Amniotic epithelial cell (primary cell): ENCODE results near the gene SQSTM1.
"Not testable (repeated sequence)": the region's sequence is repeated elsewhere in the genome, so short reads cannot be mapped to it uniquely, and the experiment has no call there.

ENCODE experiments used
- DNase-seq: peaks from one replicate; pipeline ENCODE4 v3.0.0-alpha.2; 2010; ENCODE audit warnings: low read depth

SQSTM1 gene

GRCh38 chr5:179820483-179821297 is at the start of gene SQSTM1:
SQSTM1 (plus strand) TSS chr5:179820905; CDS start chr5:179820937, 32 bp downstream.
- peak; percentile 67 for DNase-seq

- no peak for DNase-seq
These were observed 49.3 kb upstream of the SQSTM1 start for GRCh38 chr5:179771311-179771895.

- no peak for DNase-seq
These were observed 48.4 kb upstream of the SQSTM1 start for GRCh38 chr5:179772351-179772750.

- no peak for DNase-seq
These were observed 47.0 kb upstream of the SQSTM1 start for GRCh38 chr5:179773686-179774040.

GRCh38 chr5:179774442-179774841 is 46.3 kb upstream of the SQSTM1 start:
- no peak for DNase-seq

GRCh38 chr5:179776411-179776938 is 44.2 kb upstream of the SQSTM1 start:
- no peak for DNase-seq

GRCh38 chr5:179777456-179777855 is 43.2 kb upstream of the SQSTM1 start:
- DNase-seq = no peak

- DNase-seq = no peak
These were observed 42.8 kb upstream of the SQSTM1 start for GRCh38 chr5:179777909-179778308.

- no peak for DNase-seq
These were observed 42.1 kb upstream of the SQSTM1 start for GRCh38 chr5:179778591-179778990.

- DNase-seq = no peak
These were observed 40.9 kb upstream of the SQSTM1 start for GRCh38 chr5:179779826-179780225.

GRCh38 chr5:179780362-179780761 is 40.3 kb upstream of the SQSTM1 start:
- DNase-seq = peak; percentile 84

GRCh38 chr5:179781846-179782245 is 38.9 kb upstream of the SQSTM1 start:
- DNase-seq = no peak

GRCh38 chr5:179783128-179783527 is 37.6 kb upstream of the SQSTM1 start:
- DNase-seq = no peak

GRCh38 chr5:179786861-179787260 is 33.8 kb upstream of the SQSTM1 start:
- DNase-seq = no peak

GRCh38 chr5:179788193-179788854 is 32.4 kb upstream of the SQSTM1 start:
- no peak for DNase-seq

- DNase-seq = not testable (repeated sequence)
These were observed 31.4 kb upstream of the SQSTM1 start for GRCh38 chr5:179789278-179789677.

GRCh38 chr5:179791881-179792611 is 28.7 kb upstream of the SQSTM1 start:
- no peak for DNase-seq

- DNase-seq = no peak
These were observed 27.9 kb upstream of the SQSTM1 start for GRCh38 chr5:179792612-179793467.

GRCh38 chr5:179793468-179794139 is 27.1 kb upstream of the SQSTM1 start, which contains the start of gene LTC4S:
LTC4S (plus strand) TSS chr5:179793986; CDS start chr5:179794081, 95 bp downstream.
- no peak for DNase-seq

- DNase-seq = no peak
These were observed 26.5 kb upstream of the SQSTM1 start for GRCh38 chr5:179794171-179794570.

- no peak for DNase-seq
These were observed 26.1 kb upstream of the SQSTM1 start for GRCh38 chr5:179794575-179794974.
